MM.1S (cell line): ENCODE data around the gene FRA10AC1.

ENCODE experiments used
- EZH2phosphoT487 ChIP-seq: fragments of 300-600 bp; sonication (generic); IDR thresholded peaks from 2 replicates; pipeline ENCODE4 v1.6.1; 2018; ENCODE audit warnings: antibody characterized with exemption, low read length
- TF ChIP-seq, protein P1 (sequence below): fragments of 300-600 bp; sonication (generic); IDR thresholded peaks from 2 replicates; pipeline ENCODE4 v1.5.1; 2016; ENCODE audit warnings: antibody characterized with exemption, low read length, mixed read lengths

- TF ChIP-seq, protein P1, sequence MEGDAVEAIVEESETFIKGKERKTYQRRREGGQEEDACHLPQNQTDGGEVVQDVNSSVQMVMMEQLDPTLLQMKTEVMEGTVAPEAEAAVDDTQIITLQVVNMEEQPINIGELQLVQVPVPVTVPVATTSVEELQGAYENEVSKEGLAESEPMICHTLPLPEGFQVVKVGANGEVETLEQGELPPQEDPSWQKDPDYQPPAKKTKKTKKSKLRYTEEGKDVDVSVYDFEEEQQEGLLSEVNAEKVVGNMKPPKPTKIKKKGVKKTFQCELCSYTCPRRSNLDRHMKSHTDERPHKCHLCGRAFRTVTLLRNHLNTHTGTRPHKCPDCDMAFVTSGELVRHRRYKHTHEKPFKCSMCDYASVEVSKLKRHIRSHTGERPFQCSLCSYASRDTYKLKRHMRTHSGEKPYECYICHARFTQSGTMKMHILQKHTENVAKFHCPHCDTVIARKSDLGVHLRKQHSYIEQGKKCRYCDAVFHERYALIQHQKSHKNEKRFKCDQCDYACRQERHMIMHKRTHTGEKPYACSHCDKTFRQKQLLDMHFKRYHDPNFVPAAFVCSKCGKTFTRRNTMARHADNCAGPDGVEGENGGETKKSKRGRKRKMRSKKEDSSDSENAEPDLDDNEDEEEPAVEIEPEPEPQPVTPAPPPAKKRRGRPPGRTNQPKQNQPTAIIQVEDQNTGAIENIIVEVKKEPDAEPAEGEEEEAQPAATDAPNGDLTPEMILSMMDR, result no peak
- TF ChIP-seq EZH2phosphoT487, result no peak
These were observed 674 bp upstream of the FRA10AC1 start for GRCh38 chr10:93703066-93703465.
